Sciatic nerve (tissue), 2 donors: ENCODE data around the gene AOPEP. TPM values are rescaled to one million over a fixed set of nuclear protein-coding genes. Genes with fewer than 3 reads are reported as not detected.

Experiments used
- ATAC-seq: fragments of 200-7000 bp; cut with Tn5 transposase; one replicate; pipeline ENCODE4 v1.9.1; 2020; ENCODE audit warnings: mild to moderate bottlenecking, moderate library complexity
- DNase-seq: peaks from one replicate; pipeline ENCODE4 v3.0.0-alpha.2; 2020; ENCODE audit warnings: low spot score
- intact Hi-C: fragments of 100-400 bp; cut with DNase I; formaldehyde crosslinking; loops from one replicate; pipeline ENCODE4 v1.14.2; 2022
- total RNA-seq: library from RNA; stranded (reverse); fragmentation: NEBNext Ultra II Directional; extraction: Animal tissue kit (Norgen Biotek cat#: 25700); gene quantifications from one replicate; pipeline ENCODE4 v1.2.1, GENCODE V29; 2021
- donor health status: DM: no; HTN: no; CAD: no.
- donor health status: DM: no; HTN: no; CAD: no.

The AOPEP gene
- total RNA-seq, 1 donor from 2014 or later: 158 TPM

DNA sequence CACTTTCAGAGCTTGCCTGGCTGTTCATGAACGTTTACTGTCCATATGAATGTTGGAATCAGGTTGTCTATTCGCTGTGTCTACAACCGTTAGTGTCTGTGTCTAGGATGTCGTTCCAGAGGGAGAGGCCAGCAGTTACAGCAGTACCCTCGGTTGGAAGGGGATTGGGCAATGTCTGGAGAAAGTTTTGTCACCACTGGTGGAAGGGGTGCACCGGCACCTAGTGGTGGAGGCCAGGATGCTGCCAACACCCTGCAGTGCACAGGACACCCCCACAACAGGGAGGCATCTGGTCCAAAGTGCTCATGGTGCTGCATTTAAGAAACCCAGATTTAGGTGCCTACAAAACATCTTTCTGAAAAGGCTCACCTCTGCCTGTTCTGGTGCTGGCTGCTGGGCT, 370.3 kb downstream of the AOPEP start:
- intact Hi-C loops: no loop called here
- ATAC-seq: no peak
- no peak for DNase-seq

DNA sequence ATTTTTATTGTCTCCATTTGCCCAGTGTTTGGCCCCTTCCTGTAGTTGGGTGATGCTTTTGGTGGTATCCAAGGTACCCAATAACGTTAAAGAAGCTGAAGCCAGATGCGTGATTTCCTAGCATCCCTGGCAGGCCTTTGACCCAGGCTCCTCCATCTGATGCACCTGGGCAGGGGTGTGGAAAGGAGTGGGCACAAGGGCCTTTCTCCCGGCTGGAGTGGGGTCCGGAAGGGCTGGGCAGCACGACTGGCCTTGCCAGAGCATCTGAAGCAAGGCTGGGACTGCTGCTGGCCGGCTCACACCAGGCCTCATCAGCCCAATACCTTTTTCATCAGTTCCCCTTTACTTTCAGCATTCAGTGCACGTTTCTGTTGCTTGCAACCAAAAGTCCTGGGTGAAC, 370.8 kb downstream of the AOPEP start:
- intact Hi-C loops: no loop called here
- ATAC-seq: no peak
- DNase-seq: no peak

DNA sequence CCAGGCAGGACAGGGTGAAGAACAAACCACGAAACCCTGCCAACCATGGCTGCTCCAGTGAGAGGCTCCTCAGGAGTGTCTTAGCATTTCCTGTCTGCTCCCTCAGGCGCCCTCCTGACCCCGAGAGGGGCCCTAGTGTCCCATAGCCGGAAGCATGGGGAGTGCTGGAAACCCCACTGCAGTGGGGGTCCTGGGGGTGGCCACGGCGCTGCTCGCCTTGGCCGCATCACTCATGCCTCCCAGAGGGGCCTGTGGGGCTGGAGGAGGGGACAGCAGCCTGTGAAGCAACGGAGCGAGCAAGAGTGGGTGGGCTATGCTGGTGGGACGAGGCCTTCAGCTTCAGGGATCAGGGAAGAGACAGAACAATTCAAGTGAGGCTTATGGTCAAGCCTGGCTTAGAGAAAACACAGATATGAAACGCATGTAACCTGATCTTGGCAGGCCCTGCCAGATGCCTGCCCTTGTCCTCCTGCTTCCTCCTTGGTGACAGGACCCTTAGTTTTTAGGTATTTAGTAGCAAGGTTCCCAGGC, 372.0 kb downstream of the AOPEP start:
- no peak for DNase-seq
- no peak for ATAC-seq
- intact Hi-C loops: no loop called here

DNA sequence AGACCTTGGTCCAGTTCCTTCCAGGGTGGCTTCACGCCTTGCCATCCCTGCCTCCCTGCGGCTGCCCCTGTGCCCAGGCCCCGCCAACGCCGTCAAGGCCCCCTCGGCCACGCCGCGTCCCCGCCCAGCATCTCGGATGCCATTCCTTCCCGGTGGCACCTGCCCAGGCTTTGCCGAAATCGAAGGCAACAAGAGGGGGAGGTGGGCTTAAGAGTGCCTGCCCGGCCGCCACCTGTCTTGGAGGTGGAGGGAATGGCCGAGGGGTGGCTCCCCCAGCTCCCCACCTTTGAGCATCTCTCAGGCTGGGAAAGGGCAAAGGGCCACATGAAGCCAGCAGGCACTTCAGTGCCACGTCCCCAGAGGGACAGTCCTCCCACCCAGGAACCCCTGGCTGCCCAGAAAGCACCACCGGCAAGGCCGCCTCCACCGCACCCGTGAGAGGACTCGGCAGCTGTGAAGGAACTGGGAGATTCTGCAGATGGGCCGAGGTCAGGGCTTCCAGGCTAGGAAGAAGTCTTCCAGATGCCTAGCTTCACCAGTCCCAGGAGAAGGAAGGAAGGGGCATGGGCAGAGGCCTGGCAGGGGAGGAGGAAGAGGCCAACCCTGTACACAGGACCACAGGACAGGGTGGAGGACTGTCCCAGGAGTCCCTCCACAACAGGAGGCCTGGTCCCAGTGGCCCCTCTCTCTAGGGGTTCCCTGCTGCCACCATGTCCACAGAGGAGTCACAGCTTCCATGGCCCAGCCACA, 373.0 kb downstream of the AOPEP start:
- ATAC-seq (no peak), DNase-seq (no peak)
- intact Hi-C loops: loop anchor here (10.0 kb wide), 1 partner anchor 305 kb away; no protein-coding TSS in a partner anchor

DNA sequence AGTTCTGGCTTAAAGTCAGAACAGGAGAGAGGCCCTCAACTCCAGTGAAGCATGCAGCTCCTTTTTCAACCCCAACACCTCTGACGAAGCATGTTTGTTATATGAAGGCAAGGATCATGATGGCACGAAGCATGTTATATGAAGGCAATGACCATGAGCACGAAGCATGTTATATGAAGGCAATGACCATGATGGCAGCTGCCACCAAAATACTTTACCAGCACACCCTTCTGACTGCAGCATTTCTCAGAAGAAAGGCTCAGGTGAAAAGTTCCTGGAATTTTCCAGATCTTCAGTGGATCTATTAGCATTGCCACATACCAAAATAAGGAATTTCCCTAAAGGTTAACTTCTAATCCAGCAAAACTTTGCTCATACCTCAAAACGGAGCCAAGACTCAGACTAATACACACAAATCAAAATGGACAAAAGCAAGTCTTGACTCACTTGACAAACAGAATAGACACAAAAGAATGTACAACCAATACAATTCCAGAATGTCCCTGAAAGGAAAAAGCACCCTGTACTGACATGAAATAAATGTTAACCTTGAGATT, 373.6 kb downstream of the AOPEP start:
- no peak for ATAC-seq
- intact Hi-C loops: loop anchor here (10.0 kb wide), 1 partner anchor 305 kb away; no protein-coding TSS in a partner anchor

DNA sequence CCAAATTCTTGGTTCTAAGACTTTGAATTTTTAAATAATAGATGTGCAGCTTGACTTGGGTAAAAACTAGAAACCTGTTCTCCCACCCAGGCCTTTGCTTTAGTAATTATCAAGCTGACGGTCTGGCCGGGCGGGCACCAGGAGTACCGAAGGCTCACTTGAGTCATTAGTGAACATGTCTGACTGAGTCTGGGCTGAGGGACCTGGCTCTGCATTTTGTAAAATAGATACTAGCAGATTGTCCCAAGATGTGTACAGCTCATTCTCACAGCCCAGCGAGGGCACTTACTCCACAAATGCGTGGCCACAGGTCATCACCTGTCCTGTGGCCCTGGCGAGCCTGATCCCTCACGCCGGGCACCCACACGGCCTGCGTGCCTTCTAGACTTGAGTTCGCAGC, 374.8 kb downstream of the AOPEP start:
- ATAC-seq (no peak), DNase-seq (no peak)
- intact Hi-C loops: loop anchor here (10.0 kb wide), 1 partner anchor 307 kb away; no protein-coding TSS in a partner anchor

More for the DNA sequence above, 373.6 kb downstream of the AOPEP start:
- no peak for DNase-seq

DNA sequence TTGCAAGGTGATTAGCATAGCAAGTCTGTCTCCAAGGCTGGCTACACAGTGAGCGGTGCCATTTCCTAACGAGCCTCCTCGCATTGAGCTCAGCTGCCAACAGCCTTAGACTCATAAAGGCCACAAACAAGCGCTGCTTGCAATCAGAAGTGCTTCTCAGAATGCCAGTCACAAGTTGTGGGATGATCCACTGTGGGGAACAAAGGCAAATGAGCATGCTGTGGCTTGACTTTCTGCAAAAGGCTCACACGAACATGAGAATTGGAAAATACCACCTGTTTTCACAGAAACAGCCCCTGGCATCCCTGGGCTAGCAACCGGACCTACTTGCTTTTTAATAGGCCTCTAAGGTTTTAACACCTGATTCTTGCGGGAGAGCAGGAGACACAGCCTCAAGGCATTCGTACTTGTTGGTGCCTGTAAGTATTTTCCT, 375.5 kb downstream of the AOPEP start:
- no peak for DNase-seq
- intact Hi-C loops: loop anchor here (10.0 kb wide), 1 partner anchor 307 kb away; no protein-coding TSS in a partner anchor
- ATAC-seq: no peak

DNA sequence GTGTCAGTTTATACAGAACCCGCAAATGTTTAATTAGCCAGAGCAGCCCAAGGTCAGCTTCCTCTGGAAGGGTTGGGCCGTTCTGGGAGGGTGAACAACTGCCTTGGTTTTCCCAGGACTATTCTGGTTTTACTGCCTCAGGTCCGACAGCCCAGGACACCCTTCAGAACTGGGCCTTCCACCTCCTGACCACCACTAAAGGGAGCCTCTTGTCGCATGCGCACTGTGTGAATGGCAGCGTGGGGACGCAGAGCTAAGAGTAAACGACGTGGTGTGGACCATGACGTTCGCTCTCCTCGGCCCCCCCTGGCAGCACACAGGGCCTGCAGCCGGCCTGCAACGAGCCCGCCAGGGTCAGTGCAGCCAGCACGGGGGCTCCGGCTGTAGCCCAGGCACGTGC, 376.1 kb downstream of the AOPEP start:
- ATAC-seq (no peak), DNase-seq (no peak)
- intact Hi-C loops: loop anchor here (10.0 kb wide), 1 partner anchor 308 kb away; no protein-coding TSS in a partner anchor

DNA sequence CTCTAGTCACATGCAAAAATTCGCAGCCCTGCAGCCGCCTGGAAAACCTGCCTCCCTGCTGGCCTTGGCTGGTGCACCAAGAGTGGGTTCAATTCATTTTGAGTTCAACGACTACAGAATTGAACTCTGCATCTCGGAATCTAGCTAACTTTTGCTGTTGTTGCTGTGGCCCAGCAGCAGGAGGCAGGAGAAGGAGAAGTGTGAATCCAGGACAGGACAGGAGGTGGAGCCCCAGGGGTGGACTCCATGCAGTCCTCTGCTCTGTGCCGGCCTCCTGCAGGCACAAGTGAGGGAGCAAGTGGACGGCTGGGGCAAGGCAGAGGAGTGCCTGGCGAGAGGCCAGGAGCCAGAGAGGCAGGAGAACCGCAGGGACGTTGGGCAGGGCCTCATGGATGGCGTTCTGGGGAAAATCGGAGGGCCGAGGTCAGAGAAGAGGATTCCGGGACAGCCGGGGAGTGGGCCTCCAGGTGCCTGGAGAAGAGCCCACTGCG, 376.8 kb downstream of the AOPEP start:
- DNase-seq (no peak), ATAC-seq (peak; percentile 41)
- intact Hi-C loops: loop anchor here (10.0 kb wide), 1 partner anchor 309 kb away; no protein-coding TSS in a partner anchor

DNA sequence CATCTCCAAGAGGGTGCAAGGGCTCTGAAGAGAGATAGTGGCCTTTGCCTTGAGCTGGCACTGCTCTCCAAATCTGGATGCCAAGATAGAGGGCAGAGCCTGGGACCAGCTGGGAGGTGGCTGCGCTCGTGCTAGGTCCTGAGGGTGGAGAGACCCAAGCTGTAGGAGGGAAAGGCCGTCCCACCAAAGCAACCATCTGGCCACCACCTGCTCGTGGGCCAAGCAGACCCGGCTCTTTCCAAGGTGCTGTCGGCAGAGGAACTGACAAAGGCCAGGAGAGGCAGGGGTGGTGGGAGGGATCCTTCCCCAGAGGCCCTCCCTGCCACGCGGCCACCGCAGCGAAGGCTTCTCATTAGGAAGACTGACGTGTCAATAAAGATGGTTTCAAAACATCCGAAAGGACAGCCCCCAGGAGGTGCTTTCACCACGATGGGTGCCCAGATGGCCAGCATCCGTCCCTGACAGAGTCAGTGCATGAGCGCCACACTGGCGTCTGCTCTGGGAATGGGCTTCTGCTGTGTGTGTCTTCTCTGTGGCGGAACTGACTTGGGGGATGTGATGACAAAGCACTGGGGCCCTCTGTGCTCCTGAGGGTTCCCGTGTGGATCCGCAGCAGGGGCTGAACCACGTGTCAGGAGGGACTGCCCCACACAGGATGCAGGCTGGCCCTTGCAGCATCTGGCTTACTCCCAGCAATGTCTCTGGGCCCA, 377.5 kb downstream of the AOPEP start:
- DNase-seq (no peak), ATAC-seq (no peak)
- intact Hi-C loops: loop anchor here (10.0 kb wide), 1 partner anchor 309 kb away; no protein-coding TSS in a partner anchor

DNA sequence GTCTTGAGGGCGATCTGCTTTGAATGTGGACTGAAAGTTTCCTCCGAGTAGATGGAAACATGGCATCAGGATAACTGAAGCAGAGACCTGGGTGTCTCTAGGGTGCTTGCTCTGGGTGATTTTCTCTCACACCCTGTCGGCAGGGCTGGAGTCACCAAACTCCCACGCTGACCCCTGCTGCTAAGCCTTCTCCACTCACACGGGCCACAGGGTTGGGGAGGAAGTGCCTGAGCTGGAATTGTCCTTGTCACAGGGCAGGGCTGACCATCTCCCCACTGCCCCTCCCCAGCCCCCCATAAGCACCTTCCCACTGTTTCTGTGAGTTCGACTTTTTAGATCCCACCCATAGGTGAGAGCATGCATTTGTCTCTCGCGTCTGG, 378.1 kb downstream of the AOPEP start:
- intact Hi-C loops: loop anchor here (10.0 kb wide), 1 partner anchor 310 kb away; no protein-coding TSS in a partner anchor
- ATAC-seq (no peak), DNase-seq (no peak)

DNA sequence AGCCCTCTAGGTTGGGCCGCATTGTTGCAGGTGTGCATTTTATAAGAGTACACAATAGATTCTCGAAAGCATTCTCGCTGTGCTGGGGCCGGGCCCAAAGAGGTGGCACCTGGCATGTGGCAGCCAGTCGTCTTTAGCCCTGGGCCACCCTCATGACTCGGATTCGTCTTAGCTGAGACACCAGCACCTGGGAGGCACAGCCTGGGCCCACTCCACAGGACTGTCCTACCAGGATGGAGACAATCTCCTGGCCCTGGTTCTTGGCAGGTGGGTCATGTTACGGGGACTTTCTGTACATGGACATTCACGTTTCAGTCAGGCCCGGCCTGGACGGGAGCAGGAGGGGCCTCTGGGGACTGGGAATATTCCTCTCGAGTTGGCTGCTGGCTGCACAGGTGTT, 378.5 kb downstream of the AOPEP start:
- ATAC-seq (no peak), DNase-seq (no peak)
- intact Hi-C loops: loop anchor here (10.0 kb wide), 1 partner anchor 310 kb away; no protein-coding TSS in a partner anchor

DNA sequence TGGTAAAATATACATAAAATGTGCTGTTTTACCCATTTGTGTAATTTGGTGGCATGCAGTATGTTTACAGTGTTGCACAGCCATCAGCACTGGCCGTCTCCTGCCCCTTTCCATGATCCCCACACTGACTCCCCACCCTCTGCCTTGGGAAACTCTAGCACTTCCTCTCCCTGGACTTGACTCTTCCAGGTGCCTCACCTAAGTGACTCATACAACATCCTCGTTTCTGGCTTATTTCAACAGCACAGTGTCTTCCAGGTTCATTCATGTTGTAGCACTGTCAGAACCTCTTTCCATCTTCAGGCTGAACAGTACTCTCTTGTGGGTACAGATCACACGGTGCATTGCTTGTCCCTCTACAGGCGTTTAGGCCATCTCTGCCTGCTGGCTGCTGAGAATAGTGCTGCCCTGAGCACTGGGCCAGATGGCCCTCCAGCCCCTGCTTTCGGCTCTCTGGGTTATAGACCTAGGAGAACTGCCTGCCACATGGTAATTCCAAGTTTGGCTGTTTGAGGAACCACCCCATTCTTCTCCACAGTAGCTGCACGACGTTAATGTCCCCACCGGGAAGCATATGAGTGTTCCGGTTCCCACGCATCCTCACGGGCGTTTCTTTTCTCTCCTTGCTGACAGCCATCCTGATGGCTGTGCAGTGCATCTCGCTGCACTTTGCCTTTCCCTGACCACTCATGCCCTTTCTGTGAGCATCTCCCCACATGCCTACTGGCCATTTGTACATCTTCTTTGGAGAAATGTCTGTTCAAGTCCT, 379.2 kb downstream of the AOPEP start:
- no peak for DNase-seq
- ATAC-seq: no peak
- intact Hi-C loops: loop anchor here (10.0 kb wide), 1 partner anchor 311 kb away; no protein-coding TSS in a partner anchor

DNA sequence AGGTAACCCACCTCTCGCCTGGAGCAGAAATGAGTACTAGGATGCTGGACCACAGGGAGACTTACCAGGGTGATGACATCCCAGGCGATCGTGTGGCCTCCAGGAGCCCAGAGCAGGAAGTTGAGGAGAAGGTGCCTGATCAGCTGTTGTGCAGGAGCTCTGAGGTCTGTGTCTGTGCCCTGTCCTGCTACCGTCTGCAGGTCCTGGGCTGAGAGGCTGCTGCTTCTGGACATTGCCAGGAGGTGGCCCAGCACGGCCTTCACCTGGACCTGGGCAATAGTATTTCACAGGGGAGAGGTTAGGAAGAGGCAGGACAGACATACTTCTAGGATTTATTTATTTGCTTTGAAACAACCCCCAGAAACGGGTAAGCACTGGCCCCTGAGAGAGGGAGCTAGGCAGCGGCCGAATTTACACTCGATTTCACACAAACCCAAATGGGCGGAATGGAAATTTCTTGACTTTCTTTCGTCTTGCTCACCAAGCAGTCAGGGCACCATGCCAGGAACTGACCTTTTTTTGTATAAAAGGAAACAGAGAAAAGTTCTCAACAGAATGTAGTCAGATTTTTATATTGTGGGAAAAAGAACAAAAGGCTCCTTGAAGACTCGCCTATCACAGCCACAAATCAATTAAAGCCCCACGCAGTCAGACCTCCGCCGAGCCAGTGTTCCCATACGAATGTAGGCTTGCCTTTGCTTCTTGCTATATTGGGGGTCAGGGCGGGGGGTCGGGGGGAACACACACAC, 380.7 kb downstream of the AOPEP start:
- ATAC-seq (peak; percentile 48), DNase-seq (peak; percentile 90)
- intact Hi-C loops: loop anchor here (10.0 kb wide), 1 partner anchor 312 kb away; no protein-coding TSS in a partner anchor

DNA sequence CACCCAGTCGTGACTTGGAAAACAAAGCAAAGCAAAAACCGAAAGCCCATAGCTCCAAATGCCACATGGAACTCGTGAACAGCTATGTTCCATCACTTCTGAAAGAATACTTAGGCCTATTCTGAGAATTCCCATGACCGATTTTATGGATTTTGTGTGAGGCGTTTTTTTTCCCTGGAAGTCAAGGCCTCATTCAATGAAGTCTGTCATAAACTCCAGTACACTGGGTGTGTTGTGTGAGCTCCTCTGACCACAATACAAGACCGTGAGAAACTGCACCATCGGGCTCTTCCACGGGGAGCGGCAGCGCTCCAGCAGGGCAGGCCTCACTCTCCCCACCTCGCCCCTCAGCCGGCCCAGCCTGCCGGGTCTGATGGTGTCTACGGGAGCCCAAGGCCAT, 381.5 kb downstream of the AOPEP start:
- DNase-seq (no peak), ATAC-seq (peak; percentile 72)
- intact Hi-C loops: loop anchor here (10.0 kb wide), 1 partner anchor 313 kb away; no protein-coding TSS in a partner anchor

DNA sequence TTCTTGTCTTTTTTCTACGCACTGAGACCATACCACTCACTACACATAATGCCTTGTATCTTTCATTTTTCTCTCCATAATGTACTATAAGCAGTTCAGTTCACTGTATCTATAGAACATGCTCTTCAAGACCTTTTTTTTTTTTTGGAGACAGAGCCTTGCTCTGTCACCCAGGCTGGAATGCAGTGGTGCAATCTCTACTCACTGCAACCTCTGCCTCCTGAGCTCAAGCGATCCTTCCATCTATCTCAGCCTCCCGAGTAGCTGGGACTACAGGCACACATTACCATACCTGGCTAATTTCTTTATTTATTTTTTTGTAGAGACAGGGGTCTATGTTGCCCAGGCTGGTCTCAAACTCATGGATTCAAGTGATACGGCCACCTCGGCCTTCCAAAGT, 382.3 kb downstream of the AOPEP start:
- DNase-seq (no peak), ATAC-seq (no peak)
- intact Hi-C loops: loop anchor here (10.0 kb wide), 1 partner anchor 314 kb away; no protein-coding TSS in a partner anchor

DNA sequence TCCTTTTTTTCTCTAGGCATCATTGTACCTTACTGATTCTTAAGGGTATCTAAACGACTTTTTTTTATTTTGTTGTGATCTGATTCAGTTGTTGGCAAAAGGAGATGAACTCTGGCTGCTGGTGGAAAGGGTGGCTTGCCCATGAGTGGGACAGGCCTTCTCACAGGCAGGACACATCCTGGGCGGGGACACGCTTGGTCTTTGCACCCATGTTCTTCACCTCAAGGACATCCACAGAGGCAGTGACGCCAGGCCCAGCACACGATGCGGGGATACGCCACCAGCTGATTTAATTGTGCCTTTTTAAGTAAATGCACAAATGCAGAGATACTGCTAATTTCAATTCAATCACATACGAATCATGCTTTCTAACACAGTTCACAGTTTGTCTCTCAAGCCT, 383.0 kb downstream of the AOPEP start:
- no peak for ATAC-seq
- DNase-seq: no peak
- intact Hi-C loops: loop anchor here (10.0 kb wide), 1 partner anchor 315 kb away; no protein-coding TSS in a partner anchor
